HCT116 (cell line): ENCODE data around the gene SNAPC2. TPM values are rescaled to one million over a fixed set of nuclear protein-coding genes. Genes with fewer than 3 reads are reported as not detected.

ENCODE experiments used
- ATAC-seq: fragments of 200-7000 bp; cut with Tn5 transposase; 2 replicates; pipeline ENCODE4 v1.9.1; 2020; ENCODE audit warnings: mild to moderate bottlenecking, moderate library complexity
- BruUV-seq: library from RNA; stranded (reverse); fragments of 400-500 nt; replicated peaks from 2 replicates; lab custom pipeline; 2021; lab: Mats Ljungman, UMichigan
- CTCF ChIA-PET: fragments of 300-600 bp; sonication (Branson Sonifier 250); formaldehyde crosslinking; loops from one replicate; lab custom pipeline; 2021; ENCODE audit warnings: antibody characterized with exemption; lab: Charles Lee
- POLR2A ChIA-PET: fragments of 300-600, 350-600 bp; sonication (Branson Sonifier 250); formaldehyde crosslinking; loops from one replicate; lab custom pipeline; 2021; ENCODE audit warnings: antibody characterized with exemption; lab: Charles Lee
- RAD21 ChIA-PET, 2 experiments: fragments of 300-600 bp; sonication (Branson Sonifier 250); formaldehyde crosslinking; loops; one replicate each; lab custom pipeline; 2023; ENCODE audit warnings: low total read pairs in 2 of 2; ENCODE audit not compliant: uncharacterized antibody in 2 of 2, unreplicated experiment in 2 of 2, low non-redundant PET in 1 of 2; lab: Charles Lee
- DNase-seq: peaks from one replicate; pipeline ENCODE4 v3.0.0-alpha.2; 2010; ENCODE audit warnings: low read depth, low spot score
- H2AFZ ChIP-seq: fragments of 200-600 bp; shearing (Covaris generic), sonication (generic); 2 replicates; pipeline ENCODE4 v1.6.1; 2017; ENCODE audit warnings: low read depth, mixed run types, mixed read lengths, antibody characterized with exemption, low read length; ENCODE audit not compliant: poor library complexity, severe bottlenecking
- H3K27ac ChIP-seq: 2 replicates; pipeline ENCODE4 v1.5.1; 2012; ENCODE audit warnings: low read depth, low read length
- H3K27me3 ChIP-seq: fragments of 200-600 bp; sonication (generic); 2 replicates; pipeline ENCODE4 v1.6.1; 2016; ENCODE audit warnings: mixed run types, low read length, mixed read lengths; ENCODE audit not compliant: insufficient read depth
- H3K36me3 ChIP-seq, 2 experiments: fragments of 200-500 bp in 1 of 2; fragments of 200-600 bp in 1 of 2; sonication (Bioruptor generic) in 1 of 2; sonication (generic) in 1 of 2; 2 replicates each; pipeline versions ENCODE4 v1.5.1 to v1.6.1; 2014 to 2016; ENCODE audit warnings: low read length in 2 of 2, inconsistent platforms in 1 of 2, mixed read lengths in 1 of 2, mixed run types in 1 of 2; ENCODE audit not compliant: insufficient read depth in 2 of 2, control insufficient read depth in 1 of 2
- H3K4me1 ChIP-seq, 2 experiments: fragments of 200-600 bp in 1 of 2; sonication (generic) in 1 of 2; 2 replicates each; pipeline versions ENCODE4 v1.5.1 to v1.6.1; 2012 to 2017; ENCODE audit warnings: low read length in 2 of 2, inconsistent platforms in 1 of 2, mild to moderate bottlenecking in 1 of 2, mixed read lengths in 1 of 2, mixed run types in 1 of 2, moderate library complexity in 1 of 2; ENCODE audit not compliant: insufficient read depth in 2 of 2, control insufficient read depth in 1 of 2
- H3K4me2 ChIP-seq: fragments of 200-600 bp; sonication (generic); 2 replicates; pipeline ENCODE4 v1.6.1; 2017; ENCODE audit warnings: mixed run types, low read length, mixed read lengths
- H3K4me3 ChIP-seq, 2 experiments: fragments of 200-600 bp in 1 of 2; sonication (generic) in 1 of 2; replicated peaks in 1 of 2; 2 replicates each; pipeline ENCODE4 v1.5.1; 2011 to 2016; ENCODE audit warnings: low read length in 2 of 2, control low read depth in 1 of 2, low read depth in 1 of 2, mild to moderate bottlenecking in 1 of 2, mixed read lengths in 1 of 2, mixed run types in 1 of 2
- H3K79me2 ChIP-seq: fragments of 200-600 bp; sonication (generic); 2 replicates; pipeline ENCODE4 v1.6.1; 2017; ENCODE audit warnings: mild to moderate bottlenecking, mixed run types, low read length, moderate library complexity, mixed read lengths; ENCODE audit not compliant: insufficient read depth
- H3K9ac ChIP-seq: fragments of 200-600 bp; sonication (generic); 2 replicates; pipeline ENCODE4 v1.6.1; 2016; ENCODE audit warnings: low read length, mixed read lengths
- H3K9me2 ChIP-seq: fragments of 200-600 bp; sonication (generic), shearing (Covaris generic); 2 replicates; pipeline ENCODE4 v1.6.1; 2017; ENCODE audit warnings: mixed run types, mild to moderate bottlenecking, moderate library complexity; ENCODE audit not compliant: insufficient read depth
- H3K9me3 ChIP-seq, 2 experiments: fragments of 200-500 bp in 1 of 2; fragments of 200-600 bp in 1 of 2; sonication (Bioruptor generic) in 1 of 2; sonication (generic) in 1 of 2; 2 replicates each; pipeline ENCODE4 v1.6.1; 2014 to 2017; ENCODE audit warnings: low read length in 2 of 2, mixed read lengths in 2 of 2, inconsistent platforms in 1 of 2, low read depth in 1 of 2, mild to moderate bottlenecking in 1 of 2, mixed run types in 1 of 2, moderate library complexity in 1 of 2; ENCODE audit not compliant: control insufficient read depth in 1 of 2, insufficient read depth in 1 of 2
- H4K20me1 ChIP-seq: fragments of 200-600 bp; sonication (generic), shearing (Covaris generic); 2 replicates; pipeline ENCODE4 v1.6.1; 2017; ENCODE audit warnings: mixed run types, mild to moderate bottlenecking, moderate library complexity; ENCODE audit not compliant: insufficient read depth
- CBX3 ChIP-seq: IDR thresholded peaks from 2 replicates; pipeline ENCODE4 v1.6.1; 2012; ENCODE audit warnings: low read depth
- EZH2phosphoT487 ChIP-seq: fragments of 200-600 bp; IDR thresholded peaks from 2 replicates; pipeline ENCODE4 v1.6.1; 2018; ENCODE audit warnings: antibody characterized with exemption, borderline replicate concordance
- FOSL1 ChIP-seq: IDR thresholded peaks from 2 replicates; pipeline ENCODE4 v1.6.1; 2012; ENCODE audit warnings: low read depth
- MAX ChIP-seq: IDR thresholded peaks from 2 replicates; pipeline ENCODE4 v1.6.1; 2012
- POLR2AphosphoS5 ChIP-seq: IDR thresholded peaks from 2 replicates; pipeline ENCODE4 v1.6.1; 2011; ENCODE audit warnings: mild to moderate bottlenecking, low read depth, low read length, moderate library complexity
- SIN3A ChIP-seq: IDR thresholded peaks from 2 replicates; pipeline ENCODE4 v1.6.1; 2012; ENCODE audit warnings: low read depth
- SRF ChIP-seq: IDR thresholded peaks from 2 replicates; pipeline ENCODE4 v1.6.1; 2012; ENCODE audit warnings: low read depth
- TCF7L2 ChIP-seq: IDR thresholded peaks from 2 replicates; pipeline ENCODE4 v1.7.0; 2011; ENCODE audit warnings: borderline replicate concordance, inconsistent platforms; ENCODE audit not compliant: insufficient read depth, insufficient read length; ENCODE audit errors: extremely low read depth
- YY1 ChIP-seq: IDR thresholded peaks from 2 replicates; pipeline ENCODE4 v1.6.1; 2011; ENCODE audit warnings: low read length, low read depth, moderate library complexity, mild to moderate bottlenecking; ENCODE audit not compliant: insufficient replicate concordance; ENCODE audit errors: extremely low read depth
- intact Hi-C: fragments of 100-400 bp; cut with micrococcal nuclease; formaldehyde crosslinking; loops from 2 replicates; pipeline ENCODE4 v1.10.0; 2022
- total RNA-seq: library from RNA; stranded (reverse); gene quantifications from one replicate; pipeline ENCODE4 v1.2.1, GENCODE V29; 2021; ENCODE audit not compliant: unreplicated experiment

The SNAPC2 gene
- total RNA-seq, 1 experiment from 2014 or later, result 42.9 TPM

DNA sequence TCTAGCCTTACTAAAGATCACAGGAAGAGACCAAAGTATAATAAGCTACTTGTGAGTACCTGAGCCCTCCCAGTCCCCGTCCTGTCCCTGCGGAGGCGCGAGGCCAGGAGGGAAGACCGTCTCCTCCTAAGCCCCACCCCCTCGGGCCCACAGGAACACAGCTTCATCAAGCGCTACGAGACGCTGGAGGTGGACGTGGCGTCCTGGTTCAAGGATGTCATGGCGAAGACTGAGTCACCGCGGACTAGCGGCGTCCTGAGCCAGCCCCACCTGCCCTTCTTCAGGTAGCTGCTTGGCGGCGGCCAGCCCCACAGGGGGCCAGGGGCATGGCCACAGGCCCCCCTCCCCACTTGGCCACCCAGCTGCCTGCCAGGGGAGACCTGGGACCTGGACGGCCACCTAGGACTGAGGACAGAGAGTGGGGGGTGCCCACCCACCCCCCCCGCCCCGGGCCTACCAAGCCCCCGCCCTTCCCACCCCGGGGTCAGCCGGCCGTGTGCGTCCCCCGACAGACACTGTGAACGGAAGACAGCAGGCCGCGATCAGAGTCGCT, 7.9 kb upstream of the SNAPC2 start:
- peaks cover 22% of the 10 kb centered on the region for H3K79me2 ChIP-seq
- H2AFZ ChIP-seq, result no peak overlapping the region
- TF ChIP-seq YY1 (no peak), TCF7L2 (no peak), FOSL1 (no peak), CBX3 (no peak), EZH2phosphoT487 (no peak), MAX (no peak)
- BruUV-seq, result no TSS peak
- H3K4me3 ChIP-seq, result no peak overlapping the region
- no peaks in the 10 kb centered on the region for H3K27me3 ChIP-seq
- no peaks in the 10 kb centered on the region for H3K9me3 ChIP-seq
- CTCF ChIA-PET, result interaction anchor here (1.3 kb wide), 1 partner anchor 8 kb away, joined by 5 read pairs; the partner anchor contains the start of gene SNAPC2
- no peaks in the 10 kb centered on the region for H4K20me1 ChIP-seq
- H3K4me1 ChIP-seq, result peaks cover 5 to 23% of the 10 kb centered on the region in 2 experiments; a peak in 3 of 4 replicates
- no peaks in the 10 kb centered on the region for H3K9me2 ChIP-seq
- H3K27ac ChIP-seq, result no peak overlapping the region
- peaks cover 5 to 6% of the 10 kb centered on the region in 2 experiments; a peak in 3 of 4 replicates for H3K36me3 ChIP-seq
- no peak for DNase-seq
- ATAC-seq, result no peak
- no peak overlapping the region for H3K9ac ChIP-seq
- RAD21 ChIA-PET, result no interaction called here
- POLR2A ChIA-PET, result no interaction called here
- no peak overlapping the region for H3K4me2 ChIP-seq
- intact Hi-C loops, result no loop called here

DNA sequence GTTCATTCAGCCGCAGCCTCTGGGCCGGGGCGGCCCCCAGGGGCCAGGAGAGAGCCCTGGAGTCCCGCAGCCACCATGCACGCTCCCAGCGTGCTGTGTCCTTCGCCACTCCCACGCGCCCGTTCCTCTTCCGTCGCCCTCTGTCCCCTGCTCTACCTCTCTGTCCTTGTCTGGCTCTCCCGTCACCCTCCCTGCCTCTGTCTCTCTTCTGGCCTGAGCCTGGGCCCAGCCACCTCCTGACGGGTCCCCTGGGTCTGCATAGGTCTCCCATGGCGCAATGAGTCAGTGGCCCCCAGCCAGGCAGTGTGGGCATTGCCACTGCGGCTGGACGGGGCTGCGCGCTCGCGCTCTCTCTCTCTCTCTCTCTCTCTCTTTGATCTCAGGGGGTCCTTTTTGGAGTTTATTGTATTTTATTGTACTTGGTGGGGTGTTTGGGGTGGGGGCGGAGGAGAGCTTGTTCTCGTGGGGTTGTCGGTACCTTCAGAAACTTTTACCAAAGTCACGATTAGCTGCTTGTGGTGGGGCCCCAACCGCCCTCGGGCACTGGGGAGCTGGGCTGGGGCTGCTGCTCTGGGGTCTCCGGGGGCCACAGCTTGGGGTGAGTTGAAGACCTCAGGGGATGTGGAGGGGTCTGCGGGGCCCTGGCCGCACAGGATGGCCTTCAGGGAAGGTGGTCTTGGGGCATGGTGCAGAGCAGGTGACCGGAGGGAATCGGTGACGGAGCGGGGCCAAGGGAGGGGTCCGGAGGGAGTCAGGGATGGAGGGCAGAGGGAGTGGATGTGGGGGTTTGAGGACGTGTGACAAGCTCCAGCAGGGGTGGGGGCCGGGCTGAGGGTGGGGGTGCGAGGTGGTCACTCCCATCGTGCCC, 7.2 kb upstream of the SNAPC2 start:
- H3K4me3 ChIP-seq, result no peak overlapping the region
- TF ChIP-seq FOSL1, result no peak
- TF ChIP-seq SRF, result no peak
- no peak for TF ChIP-seq SIN3A
- TF ChIP-seq MAX, result no peak
- TF ChIP-seq POLR2AphosphoS5, result no peak
- no TSS peak for BruUV-seq
- POLR2A ChIA-PET, result no interaction called here
- no peak overlapping the region for H3K4me2 ChIP-seq
- H3K36me3 ChIP-seq, result peaks cover 5 to 6% of the 10 kb centered on the region in 2 experiments; a peak in 3 of 4 replicates
- H3K79me2 ChIP-seq, result peaks cover 15% of the 10 kb centered on the region
- RAD21 ChIA-PET, result no interaction called here
- no peaks in the 10 kb centered on the region for H3K9me3 ChIP-seq
- no peak overlapping the region for H3K27ac ChIP-seq
- CTCF ChIA-PET, result interaction anchor here (1.0 kb wide), 1 partner anchor 9 kb away, joined by 4 read pairs; the partner anchor contains the start of gene MAP2K7
- no peak for DNase-seq
- no peaks in the 10 kb centered on the region for H3K27me3 ChIP-seq
- no peak overlapping the region for H3K9ac ChIP-seq
- H2AFZ ChIP-seq, result no peak overlapping the region
- intact Hi-C loops, result no loop called here
- ATAC-seq, result no peak
- no peaks in the 10 kb centered on the region for H3K9me2 ChIP-seq
- no peaks in the 10 kb centered on the region for H4K20me1 ChIP-seq
- peaks cover 5 to 25% of the 10 kb centered on the region in 2 experiments; a peak in 3 of 4 replicates for H3K4me1 ChIP-seq
